ENCODE measurements around the gene HCRTR1.

DNA sequence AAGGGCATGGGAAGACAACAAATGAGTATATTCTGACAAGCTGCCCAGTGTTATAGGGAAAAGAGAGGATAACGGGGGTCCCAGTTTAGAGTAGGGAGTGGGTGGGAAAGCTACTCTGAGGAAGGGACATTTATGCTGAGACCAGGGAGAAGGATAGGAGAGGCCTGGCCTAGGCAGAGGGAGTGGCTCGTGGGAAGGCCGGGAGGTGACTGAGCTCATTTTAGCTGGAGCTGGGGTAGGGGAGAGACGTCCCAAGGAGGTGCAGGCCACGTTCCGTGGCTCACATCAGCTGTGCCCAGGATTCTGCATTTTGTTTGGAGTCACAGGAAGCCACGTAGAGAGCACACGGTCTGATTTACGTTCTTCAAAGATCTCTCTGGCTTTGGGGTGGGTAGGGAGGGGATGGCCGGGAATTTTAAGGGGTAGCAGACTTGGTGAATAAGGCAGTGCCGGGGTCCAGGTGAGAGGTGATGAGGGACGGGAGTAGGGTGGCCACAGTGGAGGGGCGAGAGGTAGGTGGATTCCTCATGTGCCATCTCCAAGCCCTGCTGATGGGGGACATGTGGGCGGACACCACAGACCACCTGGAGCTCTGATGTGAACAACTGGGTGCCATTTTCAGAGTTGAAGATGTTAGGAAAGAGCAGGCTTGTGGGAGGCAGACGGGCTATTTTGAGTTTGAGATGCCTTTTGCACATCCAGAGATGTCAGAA is 36.4 kb upstream of the HCRTR1 start:
- TF ChIP-seq POLR2A (IDR thresholded peaks at IDR 0.05; ENCODE audit: low read length) (no peak), GATA1 (IDR thresholded peaks at IDR 0.05; ENCODE audit: low read depth, low read length) (no peak)

Measured in erythroblast (primary cell).